ENCODE data around the gene SNTG2.

Gene SNTG2

GRCh38 chr2:922185-922584 lies 28.5 kb upstream of the SNTG2 start:
- Mint-ChIP-seq H3K4me1 (no peaks in the 10 kb centered on the region), H3K27me3 (peaks cover 27% of the 10 kb centered on the region), H3K27ac (peak overlapping the region in 1 of 2 donors; percentile 15), H3K4me3 (no peak overlapping the region), H3K9me3 (no peaks in the 10 kb centered on the region)
- ATAC-seq, result no peak
- DNase-seq, result no peak

- ATAC-seq, result no peak
- H3K27ac Mint-ChIP-seq, result no peak overlapping the region
- no peaks in the 10 kb centered on the region for H3K9me3 Mint-ChIP-seq
- no peak for DNase-seq
- H3K4me1 Mint-ChIP-seq, result no peaks in the 10 kb centered on the region
- H3K4me3 Mint-ChIP-seq, result no peak overlapping the region
- peaks cover 20% of the 10 kb centered on the region for H3K27me3 Mint-ChIP-seq
Measured at GRCh38 chr2:923832-924601, 26.6 kb upstream of the SNTG2 start.

- no peaks in the 10 kb centered on the region for H3K9me3 Mint-ChIP-seq
- no peak overlapping the region for H3K4me3 Mint-ChIP-seq
- DNase-seq, result no peak
- H3K27ac Mint-ChIP-seq, result no peak overlapping the region
- no peak for ATAC-seq
- H3K27me3 Mint-ChIP-seq, result peaks cover 20% of the 10 kb centered on the region
- H3K4me1 Mint-ChIP-seq, result no peaks in the 10 kb centered on the region
Measured at GRCh38 chr2:924701-925100, 25.9 kb upstream of the SNTG2 start.

GRCh38 chr2:925309-925708 lies 25.3 kb upstream of the SNTG2 start:
- ATAC-seq, result no peak
- H3K27ac Mint-ChIP-seq, result no peak overlapping the region
- no peak for DNase-seq
- H3K4me3 Mint-ChIP-seq, result no peak overlapping the region
- peaks cover 20% of the 10 kb centered on the region for H3K27me3 Mint-ChIP-seq
- H3K9me3 Mint-ChIP-seq, result no peaks in the 10 kb centered on the region
- H3K4me1 Mint-ChIP-seq, result no peaks in the 10 kb centered on the region

- Mint-ChIP-seq H3K4me1 (no peaks in the 10 kb centered on the region), H3K27ac (no peak overlapping the region)
Measured at GRCh38 chr2:925711-926110, 24.9 kb upstream of the SNTG2 start.

GRCh38 chr2:926259-926793 lies 24.3 kb upstream of the SNTG2 start:
- DNase-seq, result no peak
- Mint-ChIP-seq H3K27ac (no peak overlapping the region), H3K27me3 (peaks cover 20% of the 10 kb centered on the region), H3K4me1 (no peaks in the 10 kb centered on the region), H3K9me3 (no peaks in the 10 kb centered on the region), H3K4me3 (no peak overlapping the region)
- ATAC-seq, result no peak

More at GRCh38 chr2:925711-926110, 24.9 kb upstream of the SNTG2 start:
- no peak overlapping the region for H3K4me3 Mint-ChIP-seq
- H3K27me3 Mint-ChIP-seq, result peaks cover 20% of the 10 kb centered on the region
- no peaks in the 10 kb centered on the region for H3K9me3 Mint-ChIP-seq
- ATAC-seq (no peak), DNase-seq (no peak)

- no peak overlapping the region for H3K27ac Mint-ChIP-seq
- H3K4me3 Mint-ChIP-seq, result no peak overlapping the region
- no peaks in the 10 kb centered on the region for H3K9me3 Mint-ChIP-seq
- H3K27me3 Mint-ChIP-seq, result peaks cover 20% of the 10 kb centered on the region
- no peaks in the 10 kb centered on the region for H3K4me1 Mint-ChIP-seq
- DNase-seq (no peak), ATAC-seq (no peak)
Measured at GRCh38 chr2:926896-927295, 23.8 kb upstream of the SNTG2 start.

GRCh38 chr2:929011-929735 lies 21.5 kb upstream of the SNTG2 start:
- Mint-ChIP-seq H3K27ac (no peak overlapping the region), H3K4me3 (no peak overlapping the region), H3K9me3 (no peaks in the 10 kb centered on the region), H3K27me3 (peaks cover 17% of the 10 kb centered on the region), H3K4me1 (no peaks in the 10 kb centered on the region)
- no peak for ATAC-seq
- DNase-seq, result no peak

- Mint-ChIP-seq H3K27ac (no peak overlapping the region), H3K4me1 (no peaks in the 10 kb centered on the region)
Measured at GRCh38 chr2:929925-930324, 20.7 kb upstream of the SNTG2 start.

GRCh38 chr2:930935-931334 lies 19.7 kb upstream of the SNTG2 start:
- Mint-ChIP-seq H3K27ac (peak overlapping the region in 1 of 2 donors; percentile 4), H3K27me3 (no peaks in the 10 kb centered on the region), H3K4me3 (no peak overlapping the region), H3K4me1 (no peaks in the 10 kb centered on the region), H3K9me3 (no peaks in the 10 kb centered on the region)
- no peak for ATAC-seq
- DNase-seq, result no peak

More at GRCh38 chr2:929925-930324, 20.7 kb upstream of the SNTG2 start:
- Mint-ChIP-seq H3K9me3 (no peaks in the 10 kb centered on the region), H3K4me3 (no peak overlapping the region), H3K27me3 (peaks cover 9% of the 10 kb centered on the region)
- ATAC-seq, result no peak
- DNase-seq, result no peak

GRCh38 chr2:932320-933115 lies 18.1 kb upstream of the SNTG2 start:
- no peak for ATAC-seq
- Mint-ChIP-seq H3K27ac (no peak overlapping the region), H3K27me3 (no peaks in the 10 kb centered on the region), H3K4me3 (no peak overlapping the region), H3K4me1 (no peaks in the 10 kb centered on the region), H3K9me3 (no peaks in the 10 kb centered on the region)
- no peak for DNase-seq

GRCh38 chr2:933734-934295 lies 16.8 kb upstream of the SNTG2 start:
- DNase-seq, result no peak
- Mint-ChIP-seq H3K4me3 (no peak overlapping the region), H3K9me3 (no peaks in the 10 kb centered on the region), H3K4me1 (no peaks in the 10 kb centered on the region), H3K27me3 (no peaks in the 10 kb centered on the region), H3K27ac (no peak overlapping the region)
- ATAC-seq, result no peak

- Mint-ChIP-seq H3K27ac (no peak overlapping the region), H3K27me3 (no peaks in the 10 kb centered on the region), H3K4me1 (no peaks in the 10 kb centered on the region), H3K9me3 (no peaks in the 10 kb centered on the region), H3K4me3 (no peak overlapping the region)
- DNase-seq (no peak), ATAC-seq (no peak)
Measured at GRCh38 chr2:937530-937929, 13.1 kb upstream of the SNTG2 start.

GRCh38 chr2:938181-939005 lies 12.3 kb upstream of the SNTG2 start:
- no peak overlapping the region for H3K4me3 Mint-ChIP-seq
- no peak for DNase-seq
- H3K4me1 Mint-ChIP-seq, result no peaks in the 10 kb centered on the region
- H3K9me3 Mint-ChIP-seq, result no peaks in the 10 kb centered on the region
- H3K27ac Mint-ChIP-seq, result no peak overlapping the region
- ATAC-seq, result peak; percentile 26
- H3K27me3 Mint-ChIP-seq, result no peaks in the 10 kb centered on the region
